GM20431 (cell line): ENCODE data around the gene DNAH6.

Experiments used
- in situ Hi-C: fragments of 300-500 bp; cut with MseI, MboI; formaldehyde crosslinking; loops from one replicate; pipeline ENCODE4 v1.15.0; 2020; ENCODE audit warnings: low sequenced_read_pairs; ENCODE audit not compliant: unreplicated experiment

The DNAH6 gene

GRCh38 chr2:84674099-84674498 lies 157.8 kb downstream of the DNAH6 start:
- in situ Hi-C loops, result no loop called here

- in situ Hi-C loops, result no loop called here
These were observed 158.3 kb downstream of the DNAH6 start for GRCh38 chr2:84674586-84674985.

- in situ Hi-C loops, result no loop called here
These were observed 160.0 kb downstream of the DNAH6 start for GRCh38 chr2:84676295-84676694.

GRCh38 chr2:84678214-84678613 lies 161.9 kb downstream of the DNAH6 start:
- in situ Hi-C loops, result no loop called here

- in situ Hi-C loops, result no loop called here
These were observed 170.6 kb downstream of the DNAH6 start for GRCh38 chr2:84686783-84687476.

- in situ Hi-C loops, result no loop called here
These were observed 171.3 kb downstream of the DNAH6 start for GRCh38 chr2:84687498-84688149.

GRCh38 chr2:84690225-84690624 lies 173.9 kb downstream of the DNAH6 start:
- in situ Hi-C loops, result no loop called here

GRCh38 chr2:84694088-84694622 lies 177.9 kb downstream of the DNAH6 start:
- in situ Hi-C loops, result no loop called here

GRCh38 chr2:84697895-84698294 lies 181.6 kb downstream of the DNAH6 start:
- in situ Hi-C loops, result no loop called here

GRCh38 chr2:84700006-84700405 lies 183.7 kb downstream of the DNAH6 start:
- in situ Hi-C loops, result no loop called here

GRCh38 chr2:84701880-84702279 lies 185.6 kb downstream of the DNAH6 start:
- in situ Hi-C loops, result no loop called here

- in situ Hi-C loops, result no loop called here
These were observed 186.6 kb downstream of the DNAH6 start for GRCh38 chr2:84702941-84703340.

GRCh38 chr2:84703831-84704230 lies 187.5 kb downstream of the DNAH6 start:
- in situ Hi-C loops, result no loop called here

GRCh38 chr2:84704505-84705244 lies 188.4 kb downstream of the DNAH6 start:
- in situ Hi-C loops, result no loop called here

GRCh38 chr2:84705858-84706257 lies 189.6 kb downstream of the DNAH6 start:
- in situ Hi-C loops, result no loop called here

GRCh38 chr2:84708442-84708841 lies 192.1 kb downstream of the DNAH6 start:
- in situ Hi-C loops, result no loop called here

GRCh38 chr2:84711651-84712050 lies 195.4 kb downstream of the DNAH6 start:
- in situ Hi-C loops, result no loop called here

- in situ Hi-C loops, result no loop called here
These were observed 197.1 kb downstream of the DNAH6 start for GRCh38 chr2:84713441-84713840.

GRCh38 chr2:84716564-84716963 lies 200.3 kb downstream of the DNAH6 start:
- in situ Hi-C loops, result no loop called here

GRCh38 chr2:84717302-84717701 lies 201.0 kb downstream of the DNAH6 start:
- in situ Hi-C loops, result no loop called here

GRCh38 chr2:84719434-84719833 lies 203.1 kb downstream of the DNAH6 start:
- in situ Hi-C loops, result no loop called here
